ENCODE results near the gene EDN1.
A peak's percentile ranks its signal among the peaks of the same experiment; 100 is the strongest.

Gene EDN1

DNA sequence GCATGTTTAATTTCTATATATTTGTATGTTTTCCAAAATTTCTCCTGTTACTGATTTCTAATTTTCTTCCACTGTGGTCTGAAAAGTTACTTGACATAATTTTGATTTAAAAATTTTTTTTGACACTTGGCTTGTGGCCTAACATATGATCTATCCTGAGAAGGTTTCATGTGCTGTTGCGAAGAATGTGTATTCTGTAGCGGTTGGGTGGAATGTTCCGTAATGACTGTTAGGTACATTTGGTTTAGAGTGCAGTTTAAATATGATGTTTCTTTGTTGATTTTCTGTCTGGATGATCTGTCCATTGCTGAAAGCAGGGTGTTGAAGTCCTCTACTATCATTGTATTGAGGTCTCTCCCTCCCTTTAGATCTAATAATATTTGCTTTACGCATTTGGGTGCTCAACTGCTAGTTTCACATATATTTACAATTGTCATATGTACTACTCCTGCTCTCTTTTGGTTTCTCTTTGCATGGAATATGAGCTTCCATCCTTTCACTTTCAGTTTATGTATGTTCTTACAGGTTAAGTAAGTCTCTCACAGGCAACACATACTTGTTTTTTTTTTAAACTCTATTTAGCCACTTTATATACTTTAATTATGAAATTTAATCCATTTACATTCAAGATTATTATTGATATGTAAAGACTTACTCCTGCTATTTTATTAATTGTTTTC, 19.5 kb upstream of the EDN1 start:
- DNase-seq = no peak

DNA sequence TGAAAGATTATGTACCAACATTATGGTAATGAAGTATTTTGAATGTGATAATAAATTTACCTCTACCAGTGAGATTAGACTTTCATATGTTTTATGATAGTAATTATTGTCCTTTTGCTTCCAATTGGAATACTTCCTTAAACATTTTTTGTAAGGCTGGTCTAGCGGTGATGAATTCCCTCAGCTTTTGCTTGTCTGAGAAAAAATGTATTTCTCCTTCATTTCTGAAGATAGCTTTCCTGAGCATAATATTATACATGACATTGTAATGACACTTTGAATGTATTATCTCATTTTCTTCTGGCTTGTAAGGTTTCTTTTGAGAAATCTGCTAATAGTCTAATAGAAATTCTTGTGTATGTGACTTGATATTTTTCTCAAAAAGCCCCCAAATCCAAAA, 18.6 kb upstream of the EDN1 start:
- no peak for DNase-seq

DNA sequence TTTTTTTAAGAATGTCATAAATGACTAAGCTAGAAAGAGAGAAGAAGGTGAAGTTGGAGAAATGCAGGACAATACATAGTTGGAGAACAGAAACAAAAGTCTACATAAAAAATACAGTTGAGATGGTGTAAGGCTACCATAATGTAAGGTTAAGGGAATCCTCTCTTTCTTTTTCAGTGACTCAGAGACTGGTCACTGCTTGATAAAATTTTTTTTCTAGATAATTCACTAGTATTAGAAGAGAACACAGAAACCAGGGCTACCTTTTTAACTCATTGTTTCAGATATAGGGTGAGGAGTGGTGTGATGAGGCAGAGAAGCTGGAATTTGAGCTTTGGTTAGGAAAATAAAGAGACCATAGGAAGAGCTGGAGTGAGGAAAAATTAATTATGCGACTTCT, 18.2 kb upstream of the EDN1 start:
- no peak for DNase-seq

DNA sequence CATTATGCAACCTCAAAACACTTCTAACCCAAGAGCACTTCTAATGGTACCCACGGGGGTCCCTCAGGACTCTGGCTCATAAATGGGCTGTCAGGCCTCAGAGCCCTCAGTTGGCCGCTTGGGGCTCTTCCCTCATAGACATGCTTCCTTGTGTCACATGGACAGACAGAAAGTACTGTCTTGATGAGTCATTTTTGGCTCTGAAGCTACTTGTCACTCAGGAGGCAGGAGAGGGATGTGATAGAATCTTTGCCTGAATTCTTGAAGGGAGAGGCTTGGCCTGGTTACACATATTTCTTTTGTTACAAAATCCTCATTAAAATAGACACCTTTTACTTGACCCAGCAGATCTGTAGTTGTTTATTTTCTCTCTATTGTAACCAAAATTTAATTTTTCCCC, 15.1 kb upstream of the EDN1 start:
- no peak for DNase-seq

DNA sequence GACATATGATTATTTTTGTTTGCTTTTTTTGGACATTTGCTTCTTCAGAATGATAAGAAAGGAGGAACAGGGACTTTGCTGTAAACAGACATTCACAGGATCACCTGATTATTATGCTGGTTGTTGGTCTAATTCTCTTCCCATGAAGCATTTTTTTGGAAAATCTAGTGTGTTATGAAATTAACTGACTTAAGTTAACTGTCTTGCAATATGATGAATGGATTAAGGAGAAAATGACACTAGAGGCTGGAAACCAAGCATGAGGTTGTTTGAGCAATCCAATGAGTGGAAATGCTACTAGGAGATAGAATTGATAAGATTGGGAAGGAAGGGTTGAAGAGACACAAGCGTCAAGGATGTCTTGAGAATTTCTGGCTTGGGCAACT, 13.2 kb upstream of the EDN1 start:
- no peak for DNase-seq

DNA sequence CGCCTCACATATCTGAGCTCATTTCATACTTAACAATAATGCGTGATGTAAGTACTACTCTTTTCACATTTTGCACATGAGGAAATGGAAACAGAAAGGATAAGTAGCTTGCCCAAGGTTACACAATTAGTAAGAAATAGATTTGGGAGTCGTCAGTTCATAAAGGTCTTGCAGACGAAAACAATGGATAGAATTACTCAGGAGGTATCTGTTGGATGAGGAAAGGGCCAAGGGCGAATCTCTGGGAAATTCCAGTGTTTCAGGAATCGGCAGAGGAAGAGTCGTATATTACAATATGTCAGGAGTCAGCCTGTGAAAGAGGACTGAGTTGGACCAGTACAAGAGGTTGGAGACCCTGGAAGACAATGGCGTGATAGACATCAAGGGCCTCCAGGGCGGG, 12.8 kb upstream of the EDN1 start:
- DNase-seq = no peak

DNA sequence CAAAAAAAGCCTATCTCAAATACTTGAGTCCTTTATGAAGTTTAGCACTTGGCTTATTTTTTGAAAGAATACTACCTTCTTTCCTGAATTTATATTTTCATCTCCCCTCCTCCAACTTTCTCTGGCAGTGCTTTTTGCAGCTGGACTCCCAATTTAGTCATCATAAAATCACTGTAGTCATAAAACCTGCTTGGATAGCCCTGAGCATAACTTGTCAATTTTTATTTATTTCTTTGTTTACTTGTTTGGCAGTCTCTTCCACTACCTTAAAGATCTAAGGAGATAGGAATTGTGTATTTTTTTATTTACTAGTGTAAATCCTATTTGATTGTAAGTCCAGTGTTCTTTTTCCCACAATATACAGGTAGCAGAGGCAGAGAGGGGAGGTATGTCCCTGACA, 11.2 kb upstream of the EDN1 start:
- DNase-seq = no peak

DNA sequence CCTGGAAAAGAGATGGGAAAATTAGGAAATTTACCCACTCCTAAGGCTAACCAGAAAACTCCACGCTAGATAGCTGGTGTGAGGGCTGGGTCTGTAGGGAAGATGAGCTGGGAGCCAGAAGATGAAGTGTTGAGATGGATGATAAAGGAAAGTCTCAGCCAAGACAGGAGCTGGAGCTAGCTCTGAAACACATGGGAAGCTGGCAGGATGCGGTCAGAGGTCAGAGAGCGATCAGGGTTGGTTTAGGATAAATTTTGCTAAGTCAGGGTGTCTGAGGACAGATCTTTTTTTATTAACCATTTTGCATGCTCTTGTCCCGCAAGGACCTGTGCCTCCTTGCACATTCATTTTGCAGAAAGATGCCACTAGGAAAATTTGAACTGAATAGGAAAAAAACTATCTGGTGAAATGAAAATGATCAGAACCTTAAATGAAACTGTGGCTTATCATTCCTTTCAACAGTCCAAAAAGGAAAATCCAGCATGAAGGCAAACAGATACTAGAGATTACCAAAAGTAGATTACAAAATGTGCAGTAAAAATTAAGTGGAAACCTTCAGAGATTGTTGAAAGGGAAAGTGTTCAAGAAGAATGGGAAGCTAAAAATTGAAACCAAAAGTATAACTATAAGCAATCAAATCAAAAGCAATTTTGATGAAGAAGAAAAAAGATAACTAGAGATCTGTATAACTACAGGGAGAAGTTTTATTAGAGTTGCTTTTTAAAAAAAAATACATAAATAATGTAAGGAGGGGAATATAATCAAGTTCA, 10.7 kb upstream of the EDN1 start:
- no peak for DNase-seq

DNA sequence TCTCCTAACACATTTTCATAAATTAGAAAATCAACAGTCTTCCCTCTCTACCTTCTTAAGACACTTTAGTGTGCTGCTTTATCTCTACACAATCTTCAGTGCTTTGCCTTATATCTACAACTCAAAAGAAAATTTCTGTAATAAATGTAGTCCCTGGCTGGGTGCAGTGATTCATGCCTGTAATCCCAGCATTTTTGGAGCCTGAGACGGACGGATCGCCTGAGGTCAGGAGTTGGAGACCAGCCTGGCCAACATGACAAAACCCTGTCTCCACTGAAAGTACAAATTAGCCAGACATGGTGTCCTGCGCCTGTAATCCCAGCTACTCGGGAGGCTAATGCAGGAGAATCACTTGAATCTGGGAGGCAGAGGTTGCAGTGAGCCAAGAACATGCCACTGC, 9.7 kb upstream of the EDN1 start:
- no peak for DNase-seq

DNA sequence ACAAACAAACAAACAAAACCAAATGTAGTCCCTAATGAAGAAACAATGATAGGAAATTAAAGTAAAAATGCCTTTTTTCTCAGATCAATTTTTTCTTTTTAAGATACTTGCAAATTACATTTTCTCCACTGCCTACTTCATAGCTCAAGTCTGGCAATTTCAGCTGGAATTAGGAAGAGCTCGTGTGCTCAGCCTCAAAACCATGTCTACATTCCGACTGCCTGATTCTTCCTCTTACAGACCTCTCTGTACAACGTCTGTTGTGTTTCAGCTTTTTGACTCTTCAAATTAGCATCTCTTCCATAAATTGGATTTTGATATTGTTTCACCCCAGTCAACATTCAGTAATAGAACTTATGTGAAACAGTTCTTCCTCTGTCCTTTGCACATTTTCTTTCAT, 9.3 kb upstream of the EDN1 start:
- no peak for DNase-seq

DNA sequence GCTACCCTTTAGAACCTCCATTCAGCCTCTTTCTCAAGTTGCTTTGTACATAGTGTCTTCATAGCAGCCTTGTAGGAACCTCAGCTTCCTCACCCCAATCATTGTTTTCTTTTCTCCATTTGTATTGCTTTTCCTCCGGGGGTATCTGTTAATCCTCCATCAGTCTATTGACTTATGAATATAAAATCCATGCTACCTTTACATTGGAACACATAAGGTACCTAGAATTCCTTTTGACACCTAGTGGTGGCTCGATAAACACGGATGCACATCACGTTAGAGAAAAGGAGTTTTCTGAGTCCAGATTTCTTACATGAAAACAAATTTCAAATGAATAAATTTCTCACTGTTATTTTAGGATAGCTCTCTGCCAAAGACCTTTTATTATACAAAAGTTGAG, 6.3 kb upstream of the EDN1 start:
- no peak for DNase-seq

DNA sequence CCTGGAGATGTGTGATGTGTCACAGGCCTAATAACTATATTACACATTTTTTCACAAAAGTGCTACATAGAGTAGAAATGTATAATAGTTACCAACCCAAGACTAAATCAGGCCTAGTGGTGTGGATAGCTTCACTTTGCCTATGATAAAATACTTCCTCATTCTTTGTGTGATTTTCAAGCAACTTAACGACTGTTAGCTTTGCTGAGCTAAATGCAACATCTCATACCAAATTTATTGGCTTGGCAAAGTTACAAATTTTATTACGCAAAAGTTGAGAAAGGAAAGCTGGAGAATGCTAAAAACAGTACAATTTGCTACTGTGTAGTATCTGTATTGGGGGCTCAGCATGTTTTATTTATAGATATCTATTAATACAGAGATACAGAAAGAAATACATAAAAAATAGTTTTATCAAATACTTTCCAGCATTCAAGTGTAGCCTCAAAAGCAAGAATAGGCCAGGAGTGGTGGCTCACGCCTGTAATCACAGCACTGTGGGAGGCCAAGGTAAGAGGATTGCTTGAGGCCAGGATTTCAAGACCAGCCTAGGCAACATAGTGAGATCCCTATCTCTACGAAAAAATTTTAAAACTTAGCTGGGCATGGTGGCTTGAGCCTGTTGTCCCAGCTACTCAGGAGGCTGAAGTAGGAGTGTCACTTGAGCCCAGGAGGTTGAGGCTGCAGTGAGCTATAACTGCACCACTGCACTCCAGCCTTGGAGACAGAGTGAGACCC, 3.6 kb upstream of the EDN1 start:
- DNase-seq = no peak

DNA sequence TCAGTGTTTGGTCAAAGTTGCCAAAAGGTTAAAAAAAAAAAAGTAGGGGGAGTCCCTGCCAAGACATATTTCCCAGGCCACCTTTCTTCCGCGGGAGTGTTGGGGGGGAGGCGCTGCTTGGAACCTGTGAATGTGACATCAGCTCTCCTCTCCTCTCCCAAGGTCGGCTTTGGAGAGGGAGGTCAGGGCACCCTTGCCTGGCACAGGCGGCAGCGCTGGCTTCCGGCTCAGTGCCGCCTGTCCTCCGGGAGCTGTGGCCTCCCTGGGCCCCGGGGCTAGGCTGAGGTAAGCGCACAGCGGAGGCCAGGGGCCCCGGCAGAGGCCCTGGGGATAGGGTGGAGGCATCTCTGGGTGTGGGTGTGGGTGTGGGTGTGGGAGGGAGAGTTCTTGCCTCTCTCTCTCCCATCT, 1.9 kb upstream of the EDN1 start:
- DNase-seq = no peak

DNA sequence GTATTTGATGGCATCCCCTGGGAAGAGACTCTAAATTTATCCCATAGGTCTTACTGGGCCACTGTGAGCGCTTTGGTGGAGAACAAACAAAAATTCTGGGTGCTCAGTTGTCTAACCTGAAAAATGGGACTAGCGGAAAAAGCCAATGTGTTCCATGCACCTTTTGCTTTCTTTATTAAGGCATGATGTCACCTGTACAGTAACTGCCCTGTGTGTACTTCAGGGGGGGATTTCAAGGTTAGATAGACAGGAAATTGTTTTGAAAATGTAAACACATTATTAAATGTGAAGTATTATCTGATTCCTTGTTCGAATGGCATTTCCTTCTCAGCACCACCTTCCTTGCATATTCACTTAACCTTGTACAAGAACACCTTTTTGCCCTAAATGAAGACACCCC, 1.2 kb upstream of the EDN1 start:
- no peak for DNase-seq

DNA sequence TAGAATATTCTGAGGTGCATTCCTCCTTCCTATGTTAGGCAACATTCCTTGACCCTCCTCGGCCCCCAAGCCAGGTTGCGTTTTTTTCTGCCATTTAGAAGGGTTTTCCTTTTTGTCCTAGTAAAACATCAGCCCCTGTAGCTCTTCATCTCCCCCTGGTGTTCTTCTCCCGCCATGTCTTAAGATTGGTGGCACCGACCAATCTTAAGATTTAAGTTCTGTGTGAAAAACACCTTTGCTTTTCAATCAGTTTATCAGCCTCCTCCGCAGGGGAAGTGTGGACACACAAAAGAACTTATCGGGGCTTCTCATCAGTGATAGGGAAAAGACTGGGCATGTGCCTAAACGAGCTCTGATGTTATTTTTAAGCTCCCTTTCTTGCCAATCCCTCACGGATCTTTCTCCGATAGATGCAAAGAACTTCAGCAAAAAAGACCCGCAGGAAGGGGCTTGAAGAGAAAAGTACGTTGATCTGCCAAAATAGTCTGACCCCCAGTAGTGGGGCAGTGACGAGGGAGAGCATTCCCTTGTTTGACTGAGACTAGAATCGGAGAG, 719 bp upstream of the EDN1 start:
- DNase-seq = peak; percentile 74 to 75

DNA sequence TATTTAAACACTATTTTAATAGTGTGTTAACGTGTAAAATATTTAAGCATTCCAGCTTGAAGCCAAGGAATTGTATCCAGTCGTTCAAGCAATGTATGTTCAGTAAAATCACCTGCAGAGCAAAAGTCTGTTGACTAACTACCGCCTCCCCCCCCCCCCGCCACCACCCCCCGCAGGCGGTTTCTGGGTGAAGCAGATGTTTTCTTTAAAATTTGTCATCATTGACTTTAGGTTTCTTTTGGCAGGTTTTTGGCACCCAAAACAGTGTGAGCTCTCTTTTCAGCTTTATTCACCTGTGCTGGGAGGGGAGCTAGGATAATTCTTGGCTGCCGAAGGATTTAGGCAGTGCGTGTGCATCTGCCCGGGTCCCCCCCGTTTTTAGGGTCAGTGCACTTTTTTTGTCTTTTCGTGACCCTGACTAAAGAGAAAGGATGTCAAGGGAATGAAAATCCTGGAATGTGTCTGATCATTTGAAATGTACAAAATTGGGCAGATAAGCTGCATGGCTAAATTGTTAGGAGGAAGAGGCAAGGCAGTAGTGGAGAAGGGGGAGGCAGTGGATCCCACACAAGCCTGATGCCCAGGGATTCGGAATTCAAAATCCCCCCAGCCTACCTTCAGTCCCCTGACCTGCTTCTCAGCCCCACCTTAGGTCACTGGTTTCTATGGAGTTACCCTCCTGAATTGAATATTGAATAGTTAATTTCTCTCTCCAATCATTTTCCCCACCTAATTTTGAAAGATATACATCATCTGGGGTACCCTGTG, 1.1 kb downstream of the EDN1 start:
- DNase-seq = no peak

DNA sequence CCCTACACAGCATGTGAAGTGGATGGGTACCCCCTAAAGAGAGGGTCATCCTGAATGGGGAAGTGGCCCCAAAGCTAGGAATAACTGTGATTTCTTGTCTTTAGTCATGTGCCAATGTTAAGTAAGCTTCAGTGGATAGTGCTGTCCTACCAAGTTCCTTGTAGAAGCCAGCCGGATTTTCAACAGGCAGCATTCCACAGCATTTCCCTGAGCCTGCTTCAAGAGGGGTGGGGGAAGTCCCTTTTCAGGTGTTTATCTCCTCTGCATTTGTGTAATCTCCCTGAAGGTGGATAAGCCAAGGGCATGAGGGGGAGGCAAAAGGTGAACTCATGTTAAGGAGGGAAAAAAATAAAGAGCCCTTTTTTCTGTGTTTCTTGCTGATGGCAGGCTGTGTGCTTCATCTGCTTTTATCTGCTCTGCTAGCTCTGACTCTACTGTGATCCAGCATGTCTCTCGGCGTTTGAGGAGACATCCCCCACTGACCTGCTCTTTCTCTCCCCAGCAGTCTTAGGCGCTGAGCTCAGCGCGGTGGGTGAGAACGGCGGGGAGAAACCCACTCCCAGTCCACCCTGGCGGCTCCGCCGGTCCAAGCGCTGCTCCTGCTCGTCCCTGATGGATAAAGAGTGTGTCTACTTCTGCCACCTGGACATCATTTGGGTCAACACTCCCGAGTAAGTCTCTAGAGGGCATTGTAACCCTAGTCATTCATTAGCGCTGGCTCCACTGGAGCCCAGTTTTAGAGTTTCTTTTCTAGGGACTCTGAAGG, 1.9 kb downstream of the EDN1 start:
- DNase-seq = no peak

DNA sequence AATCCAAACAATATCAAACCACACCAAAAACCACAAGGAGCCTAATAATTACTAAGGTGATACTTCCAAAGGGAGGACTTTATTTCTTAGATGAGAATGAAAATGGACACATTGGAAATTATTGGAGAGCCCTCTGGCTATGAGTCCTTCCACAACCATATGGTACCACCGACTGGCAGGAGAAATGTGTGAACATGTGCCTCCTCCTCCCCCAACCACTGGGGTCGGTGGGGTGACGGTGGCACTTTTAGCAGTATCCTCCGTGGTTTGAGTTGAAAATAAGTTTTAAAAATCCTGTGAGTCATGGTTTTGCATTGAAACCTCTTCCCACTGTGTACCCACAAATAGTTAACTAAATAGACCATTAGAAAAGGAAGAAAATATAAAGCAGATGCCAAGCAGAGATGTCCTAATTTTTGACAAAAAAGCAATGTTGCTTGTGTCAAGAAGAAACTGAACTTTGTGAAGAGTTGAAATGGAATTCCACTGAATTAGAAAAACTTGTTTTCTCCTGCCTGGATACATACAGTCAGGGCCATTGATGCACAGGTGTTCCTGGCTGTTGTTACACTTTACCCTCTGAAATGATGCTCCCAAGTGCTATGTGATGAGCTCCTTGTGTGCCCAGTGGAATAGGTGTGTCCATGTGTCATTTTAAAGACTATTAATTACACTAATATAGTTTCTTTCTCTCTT, 3.2 kb downstream of the EDN1 start:
- no peak for DNase-seq

DNA sequence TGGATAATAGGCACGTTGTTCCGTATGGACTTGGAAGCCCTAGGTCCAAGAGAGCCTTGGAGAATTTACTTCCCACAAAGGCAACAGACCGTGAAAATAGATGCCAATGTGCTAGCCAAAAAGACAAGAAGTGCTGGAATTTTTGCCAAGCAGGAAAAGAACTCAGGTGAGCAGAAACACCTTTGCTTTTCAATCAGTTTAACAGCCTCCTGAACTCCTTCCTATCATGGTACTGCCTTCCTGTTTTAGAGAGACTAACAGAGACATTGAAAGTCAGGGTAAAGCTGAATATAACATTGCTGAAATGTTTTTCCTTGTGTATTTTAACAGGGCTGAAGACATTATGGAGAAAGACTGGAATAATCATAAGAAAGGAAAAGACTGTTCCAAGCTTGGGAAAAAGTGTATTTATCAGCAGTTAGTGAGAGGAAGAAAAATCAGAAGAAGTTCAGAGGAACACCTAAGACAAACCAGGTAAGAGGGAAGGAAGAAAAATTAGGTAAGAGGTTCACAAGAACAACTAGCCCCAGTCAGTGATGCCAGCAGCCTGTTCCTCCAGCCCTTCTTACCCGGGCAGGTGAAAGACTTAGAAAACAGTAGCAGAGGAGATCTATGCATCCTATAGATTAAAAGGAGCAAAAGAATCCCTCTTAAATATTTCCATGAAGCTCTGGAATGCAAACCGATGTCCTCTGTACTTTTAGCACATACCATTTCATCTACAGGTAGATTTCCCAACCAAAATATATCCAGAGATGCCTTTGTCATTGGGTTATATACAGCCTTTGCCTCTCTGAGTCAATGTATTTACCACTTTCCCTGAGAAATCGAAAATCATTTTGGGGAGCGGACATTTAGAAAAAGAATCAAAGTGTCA, 4.0 kb downstream of the EDN1 start:
- no peak for DNase-seq

DNA sequence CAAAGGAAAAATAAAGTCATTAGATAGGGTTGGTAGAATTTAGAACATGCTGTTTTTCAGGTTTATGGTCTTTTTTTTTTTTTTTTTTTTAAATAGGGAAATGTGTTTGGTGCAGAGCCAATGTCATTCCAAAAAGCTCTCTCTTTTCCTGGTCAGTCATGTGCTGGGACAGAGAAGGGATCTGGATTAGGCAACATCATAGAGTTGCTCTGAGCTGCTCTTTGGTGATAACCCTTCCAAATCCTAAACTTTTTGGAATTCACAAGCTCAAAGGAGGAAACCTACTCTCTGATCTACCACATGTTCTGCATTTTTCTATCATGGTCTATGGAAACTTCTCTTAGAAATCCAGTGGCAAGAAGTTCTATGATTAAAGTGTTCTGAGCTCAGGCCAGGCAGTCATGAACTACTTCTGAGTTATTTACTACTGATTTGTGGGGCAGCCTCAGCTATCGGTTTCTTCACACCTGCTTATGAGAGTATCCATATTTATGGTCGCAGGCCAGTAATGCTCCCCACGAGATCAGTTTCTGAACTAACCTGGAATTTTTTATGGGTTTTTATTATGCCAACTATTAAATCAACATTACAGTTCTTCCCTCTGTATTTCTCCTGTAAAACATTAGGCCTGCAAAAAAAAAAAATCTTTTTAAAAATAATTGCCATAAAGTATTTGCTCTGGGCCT, 4.8 kb downstream of the EDN1 start:
- DNase-seq = no peak
